ENCODE data around the gene WASL. TPM values are rescaled to one million over a fixed set of nuclear protein-coding genes. Genes with fewer than 3 reads are reported as not detected.

Gene WASL
- polyA plus RNA-seq, 1 donor (not counting 4 experiments of a cell fraction or from before 2014, with no cell fraction given), result 17.5 TPM

GRCh38 chr7:123675181-123675473 lies 73.7 kb downstream of the WASL start:
- FAIRE-seq (no peak), DNase-seq (ENCODE audit: low read depth, low spot score) (no peak)
- dilution Hi-C loops (cut with MboI; ENCODE audit: extremely low pct_ligation_motif_present, low sequenced_read_pairs), result no loop called here
- Histone ChIP-seq H3K4me1 (ENCODE audit: control insufficient read depth, extremely low read depth, insufficient read depth, low read length) (peaks cover 29% of the 10 kb centered on the region), H3K4me2 (ENCODE audit: control insufficient read depth, extremely low read depth, insufficient read depth, low read depth, low read length) (peak overlapping the region; percentile 76), H3K27me3 (ENCODE audit: control insufficient read depth, extremely low read depth, insufficient read depth, low read length) (no peaks in the 10 kb centered on the region), H3K4me3 (ENCODE audit: control insufficient read depth in 2 of 3, extremely low read depth in 1 of 3, insufficient read depth in 2 of 3, low read depth in 1 of 3, low read length in 3 of 3) (peak overlapping the region in 1 of 3 experiments; percentile 5), H2AFZ (ENCODE audit: control insufficient read depth, low read length) (no peak overlapping the region), H3K9me1 (ENCODE audit: control insufficient read depth, extremely low read depth, insufficient read depth, low read length) (no peaks in the 10 kb centered on the region), H3K27ac (ENCODE audit: control insufficient read depth, insufficient read depth, low read length) (peak overlapping the region; percentile 80), H3K36me3 (ENCODE audit: control insufficient read depth in 2 of 2, extremely low read depth in 1 of 2, insufficient read depth in 2 of 2, low read length in 2 of 2) (no peaks in the 10 kb centered on the region), H3K9me3 (ENCODE audit: control insufficient read depth, low read depth, low read length) (no peaks in the 10 kb centered on the region), H3K9ac (ENCODE audit: control insufficient read depth, extremely low read depth, insufficient read depth, low read length) (peak overlapping the region; percentile 12), H4K20me1 (ENCODE audit: control insufficient read depth, extremely low read depth, insufficient read depth, low read length) (no peaks in the 10 kb centered on the region), H3K79me2 (ENCODE audit: control insufficient read depth, insufficient read depth, low read length) (no peaks in the 10 kb centered on the region)
- TF ChIP-seq CTCF (optimal IDR thresholded peaks at IDR 0.05 in 1 of 3, IDR thresholded peaks at IDR 0.05 in 1 of 3, conservative IDR thresholded peaks at IDR 0.05 in 1 of 3; ENCODE audit: extremely low read depth in 1 of 3, insufficient read depth in 2 of 3, low read length in 3 of 3), result no peak
- no peak for TF ChIP-seq EZH2 (IDR thresholded peaks at IDR 0.05; ENCODE audit: low read length)

GRCh38 chr7:123674399-123675180 lies 74.2 kb downstream of the WASL start:
- Histone ChIP-seq H3K36me3 (ENCODE audit: control insufficient read depth in 2 of 2, extremely low read depth in 1 of 2, insufficient read depth in 2 of 2, low read length in 2 of 2) (no peaks in the 10 kb centered on the region), H3K9ac (ENCODE audit: control insufficient read depth, extremely low read depth, insufficient read depth, low read length) (peak overlapping the region; percentile 40), H3K4me2 (ENCODE audit: control insufficient read depth, extremely low read depth, insufficient read depth, low read depth, low read length) (peak overlapping the region; percentile 76), H3K27me3 (ENCODE audit: control insufficient read depth, extremely low read depth, insufficient read depth, low read length) (no peaks in the 10 kb centered on the region), H2AFZ (ENCODE audit: control insufficient read depth, low read length) (no peak overlapping the region), H3K4me3 (ENCODE audit: control insufficient read depth in 2 of 3, extremely low read depth in 1 of 3, insufficient read depth in 2 of 3, low read depth in 1 of 3, low read length in 3 of 3) (peak overlapping the region in 1 of 3 experiments; percentile 11), H3K9me1 (ENCODE audit: control insufficient read depth, extremely low read depth, insufficient read depth, low read length) (no peaks in the 10 kb centered on the region), H4K20me1 (ENCODE audit: control insufficient read depth, extremely low read depth, insufficient read depth, low read length) (no peaks in the 10 kb centered on the region), H3K27ac (ENCODE audit: control insufficient read depth, insufficient read depth, low read length) (peak overlapping the region; percentile 80), H3K79me2 (ENCODE audit: control insufficient read depth, insufficient read depth, low read length) (no peaks in the 10 kb centered on the region), H3K4me1 (ENCODE audit: control insufficient read depth, extremely low read depth, insufficient read depth, low read length) (peaks cover 29% of the 10 kb centered on the region), H3K9me3 (ENCODE audit: control insufficient read depth, low read depth, low read length) (no peaks in the 10 kb centered on the region)
- FAIRE-seq, result peak; percentile 85
- dilution Hi-C loops (cut with MboI; ENCODE audit: extremely low pct_ligation_motif_present, low sequenced_read_pairs), result no loop called here
- TF ChIP-seq EZH2 (IDR thresholded peaks at IDR 0.05; ENCODE audit: low read length), result no peak
- no peak for TF ChIP-seq CTCF (optimal IDR thresholded peaks at IDR 0.05 in 1 of 3, IDR thresholded peaks at IDR 0.05 in 1 of 3, conservative IDR thresholded peaks at IDR 0.05 in 1 of 3; ENCODE audit: extremely low read depth in 1 of 3, insufficient read depth in 2 of 3, low read length in 3 of 3)
- DNase-seq (ENCODE audit: low read depth, low spot score), result peak; percentile 60
